DMS79 (cell line): ENCODE results near the gene SRRM5.
"Not testable (repeated sequence)": the region's sequence is repeated elsewhere in the genome, so short reads cannot be mapped to it uniquely, and the experiment has no call there.

Experiments
- DNase-seq: peaks from one replicate; lab custom pipeline; 2025; lab: John Stamatoyannopoulos, UW

The SRRM5 gene, protein sequence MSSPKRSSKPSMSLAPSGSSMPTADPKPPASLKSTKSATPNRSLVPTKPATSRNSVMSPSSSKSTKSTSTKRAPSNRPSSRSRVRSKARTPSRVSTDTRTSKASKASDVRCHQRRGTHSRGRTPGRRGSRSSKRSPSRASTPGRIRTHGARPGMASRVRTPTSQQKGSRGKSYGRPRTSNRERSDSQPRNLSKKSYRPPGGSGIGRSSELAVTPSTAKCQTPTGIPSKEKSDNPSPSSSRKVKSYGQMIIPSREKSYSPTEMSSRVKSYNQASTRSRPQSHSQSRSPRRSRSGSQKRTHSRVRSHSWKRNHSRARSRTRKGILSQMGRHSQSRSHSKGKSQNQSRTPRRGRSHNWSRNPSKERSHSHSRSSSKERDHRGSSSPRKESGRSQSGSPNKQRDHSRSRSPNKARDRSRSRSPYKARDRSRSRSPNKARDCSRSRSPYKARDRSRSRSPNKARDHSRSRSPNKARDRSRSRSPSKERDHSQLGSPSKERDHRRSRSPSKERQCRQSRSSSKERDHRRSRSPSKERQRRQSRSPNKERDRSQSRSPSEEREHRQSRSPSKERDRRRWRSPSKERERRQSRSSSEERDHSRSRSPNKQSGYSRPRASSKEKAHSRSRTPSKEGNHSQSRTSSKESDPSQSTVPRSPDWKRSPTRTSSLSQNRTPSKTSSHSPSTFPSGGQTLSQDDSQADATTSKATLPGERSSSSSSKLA

DNA sequence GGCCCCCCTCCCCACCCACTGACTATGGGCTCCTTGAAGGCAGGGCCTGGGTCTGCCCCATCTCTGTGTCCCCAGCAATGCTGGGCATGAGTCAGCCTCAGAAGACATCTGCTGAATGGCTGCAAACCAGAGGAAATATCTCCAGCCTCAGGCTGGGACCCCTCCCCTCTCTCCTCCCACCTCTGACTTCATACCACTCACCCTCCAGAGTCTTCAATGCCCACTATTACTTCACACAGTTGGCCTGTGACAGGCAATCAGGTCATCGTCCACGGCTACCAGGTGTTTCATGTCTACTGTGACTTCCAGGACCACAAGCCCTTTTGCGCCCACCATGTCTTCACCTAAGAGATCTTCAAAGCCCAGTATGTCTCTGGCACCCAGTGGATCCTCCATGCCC is at the start of gene SRRM5:
SRRM5 (plus strand) TSS at position 301 of the 400 bp plus-strand sequence; CDS start at position 335, 34 bp downstream.
- DNase-seq, result no peak

DNA sequence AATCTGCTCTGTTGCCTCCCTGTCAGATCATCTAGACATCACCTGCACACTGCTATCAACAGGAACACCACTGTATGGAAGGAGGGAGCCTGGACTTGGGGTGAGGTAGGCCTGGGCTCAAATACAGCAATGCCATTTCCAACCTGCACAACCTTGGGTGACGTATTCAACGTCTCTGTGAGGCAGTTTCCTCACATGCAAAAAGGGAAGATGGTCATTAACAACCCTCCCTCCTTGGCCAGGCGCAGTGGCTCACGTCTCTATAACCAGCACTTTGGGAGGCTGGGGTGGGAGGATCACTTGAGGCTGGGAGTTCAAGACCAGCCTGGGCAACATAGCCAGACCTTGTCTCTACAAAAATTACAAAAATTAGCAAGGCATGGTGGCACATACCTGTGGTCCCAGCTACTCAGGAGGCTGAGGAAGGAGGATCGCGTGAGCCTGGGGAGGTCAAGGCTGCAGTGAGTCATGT is 49.6 kb upstream of the SRRM5 start:
- DNase-seq, result no peak

DNA sequence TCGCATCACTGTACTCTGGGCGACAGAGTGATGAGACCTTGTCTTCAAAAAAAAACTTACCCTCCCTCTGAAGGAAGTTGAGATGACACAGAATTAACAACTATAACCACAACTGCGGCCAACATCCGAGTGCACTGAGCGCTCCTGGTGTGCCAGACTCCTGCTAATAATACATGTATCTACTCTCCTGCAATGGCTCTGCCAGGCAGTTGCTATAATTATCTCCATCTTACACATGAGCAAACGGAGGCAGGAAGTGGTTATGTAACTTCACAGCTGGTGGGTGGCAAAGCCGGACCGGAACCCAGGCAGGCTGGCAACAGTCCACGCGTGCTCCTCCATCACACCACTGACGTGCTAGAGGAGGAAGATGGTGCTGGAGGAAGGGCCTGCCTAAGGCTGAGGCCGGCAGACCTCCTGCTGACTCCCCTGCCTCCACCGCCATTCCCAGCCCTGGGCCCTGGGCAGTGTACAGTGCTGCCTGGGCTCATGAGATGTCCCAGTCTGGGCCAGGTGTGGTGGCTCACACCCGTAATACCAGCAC is 49.1 kb upstream of the SRRM5 start:
- DNase-seq, result no peak

DNA sequence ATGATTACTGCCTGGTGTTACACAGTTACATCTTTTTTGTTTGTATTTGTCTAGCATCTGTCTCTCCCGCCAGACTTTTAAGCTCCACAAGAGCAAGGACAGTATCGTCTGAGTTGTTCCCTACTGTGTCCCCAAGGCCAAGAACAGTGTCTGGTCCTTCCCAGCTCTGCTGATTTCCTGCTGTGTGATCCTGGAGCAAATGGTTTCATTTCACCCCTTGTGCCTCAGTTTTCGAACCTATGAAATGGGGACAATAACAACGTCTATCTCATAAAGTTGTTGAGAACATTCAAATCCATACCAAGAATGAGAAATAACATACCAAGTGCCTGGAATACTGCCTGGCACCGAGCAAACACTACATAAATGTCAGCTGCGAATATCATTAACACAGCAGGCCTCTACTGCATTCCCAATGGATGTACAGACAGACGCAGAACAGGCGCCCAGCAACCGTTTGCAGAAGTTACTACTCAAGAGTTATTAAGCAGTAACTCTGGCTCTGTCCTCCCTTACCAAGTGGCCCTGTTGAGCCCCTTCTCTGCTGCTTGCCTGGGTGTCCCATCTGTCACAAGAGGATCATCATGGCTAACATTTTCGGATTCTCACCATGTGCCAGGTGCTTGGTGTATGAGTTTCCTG is 48.0 kb upstream of the SRRM5 start:
- DNase-seq, result no peak

DNA sequence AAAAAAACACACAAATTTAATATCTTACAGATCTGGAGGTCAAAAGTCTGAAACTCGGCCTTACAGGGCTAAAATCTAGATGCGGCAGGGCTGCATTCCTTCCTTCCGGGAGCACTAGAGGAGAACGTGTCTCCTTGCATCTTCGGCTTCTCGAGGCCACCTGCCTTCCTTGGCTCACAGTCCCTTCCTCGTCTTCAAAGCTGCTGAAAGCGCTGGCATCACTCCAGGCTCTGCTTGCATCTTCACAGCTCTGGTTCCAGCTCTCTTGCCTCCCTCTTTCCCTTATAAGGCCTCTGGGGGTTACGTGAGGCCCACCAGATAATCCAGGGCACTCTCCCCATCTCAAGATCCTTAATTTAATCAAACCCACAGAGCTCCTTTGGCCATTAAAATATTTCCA is 47.1 kb upstream of the SRRM5 start:
- DNase-seq, result peak; percentile 51

DNA sequence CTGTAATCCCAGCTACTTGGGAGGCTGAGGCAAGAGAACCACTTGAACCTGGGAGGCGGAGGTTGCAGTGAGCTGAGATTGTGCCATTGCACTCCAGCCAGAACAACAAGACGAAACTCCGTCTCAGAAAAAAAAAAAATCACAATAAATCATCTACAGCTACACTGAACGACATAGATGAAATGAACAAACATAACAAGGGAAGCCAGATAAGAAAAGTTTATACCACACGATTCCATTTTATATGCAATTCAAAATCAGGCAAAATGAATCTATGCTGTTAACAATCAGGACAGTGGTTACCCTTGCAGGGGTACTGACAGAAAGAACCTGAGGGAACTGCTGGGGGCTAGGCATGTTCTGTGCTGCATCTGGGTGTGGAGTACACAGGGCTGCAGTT is 42.2 kb upstream of the SRRM5 start:
- DNase-seq, result no peak

DNA sequence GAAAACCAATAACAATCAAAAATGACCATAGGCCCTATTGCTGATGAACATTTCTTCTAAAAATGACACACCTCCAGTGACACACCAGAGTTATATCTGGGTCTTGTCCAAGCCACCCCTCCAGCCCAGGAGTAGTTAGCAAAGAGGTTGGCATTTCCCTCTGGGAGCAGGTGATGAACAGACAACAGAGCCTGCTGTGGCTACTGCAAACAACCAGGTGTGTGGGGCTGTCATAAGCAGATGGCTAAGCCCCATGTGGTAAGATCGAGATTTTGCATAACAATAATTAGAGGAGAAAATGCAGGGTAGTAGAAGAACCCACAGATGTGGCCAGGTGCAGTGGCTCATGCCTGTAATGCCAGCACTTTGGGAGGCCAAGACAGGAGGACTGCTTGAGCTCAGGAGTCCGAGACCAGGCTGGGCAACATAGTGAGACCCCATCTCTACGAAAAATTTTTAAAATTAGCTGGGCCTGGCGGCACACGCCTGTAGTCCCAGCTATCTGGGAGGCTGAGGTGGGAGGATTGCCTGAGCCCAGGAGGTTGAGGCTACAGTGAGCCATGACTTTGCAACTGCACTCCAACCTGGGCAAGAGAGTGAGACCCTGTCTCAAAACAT is 41.6 kb upstream of the SRRM5 start:
- no peak for DNase-seq

DNA sequence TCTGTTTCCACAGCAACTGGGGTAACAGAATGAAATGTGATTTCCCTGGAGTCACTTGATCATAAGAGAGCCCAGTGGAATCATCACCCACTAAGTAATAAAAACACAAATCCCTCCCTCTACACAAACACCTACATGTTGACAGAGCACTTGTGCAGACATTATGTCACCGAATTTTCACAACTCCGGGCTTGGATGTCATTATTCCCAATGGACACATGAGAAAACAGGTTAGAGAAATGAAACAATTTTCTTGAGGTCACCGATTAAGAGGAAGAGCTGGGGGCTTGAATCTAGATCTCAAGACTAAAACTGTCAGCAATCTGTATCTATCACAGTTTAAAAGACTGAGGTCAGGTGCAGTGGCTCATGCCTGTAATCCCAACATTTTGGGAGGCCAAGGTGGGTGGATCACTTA is 39.7 kb upstream of the SRRM5 start:
- DNase-seq, result no peak

DNA sequence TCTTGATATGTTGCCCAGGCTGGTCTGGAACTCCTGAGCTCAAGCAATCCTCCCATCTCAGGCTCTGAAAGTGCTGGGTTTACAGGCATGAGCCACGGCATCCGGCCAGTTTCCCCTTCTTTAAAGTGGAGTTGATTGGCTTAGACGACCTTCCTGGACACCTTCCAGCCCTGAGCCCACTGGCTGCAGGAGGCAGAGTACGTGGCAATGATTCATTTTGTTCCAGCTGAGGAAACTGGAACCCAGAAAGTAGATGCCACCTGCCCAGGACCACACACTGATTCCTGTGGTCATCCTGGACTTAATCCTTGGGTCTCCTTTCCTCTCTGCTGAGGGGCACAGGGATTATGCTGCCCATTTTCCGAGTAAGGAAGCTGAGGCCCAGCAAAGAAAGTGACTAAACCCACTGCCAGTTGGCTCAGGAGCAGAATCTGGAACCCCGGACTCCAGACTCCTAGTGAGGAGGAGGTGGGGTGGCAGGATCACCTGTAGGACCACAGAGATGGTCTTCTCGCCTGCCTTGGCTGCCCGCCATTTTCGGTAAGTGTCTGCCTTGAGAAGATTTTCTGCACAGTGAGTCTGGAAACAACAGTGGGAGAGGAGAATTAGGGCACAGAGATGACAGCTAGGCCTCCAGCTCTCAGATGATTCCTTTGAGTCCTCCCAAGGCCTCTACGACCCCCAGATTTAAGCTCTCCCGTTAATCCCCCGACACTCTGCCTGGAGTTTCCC is 37.3 kb upstream of the SRRM5 start:
- no peak for DNase-seq

DNA sequence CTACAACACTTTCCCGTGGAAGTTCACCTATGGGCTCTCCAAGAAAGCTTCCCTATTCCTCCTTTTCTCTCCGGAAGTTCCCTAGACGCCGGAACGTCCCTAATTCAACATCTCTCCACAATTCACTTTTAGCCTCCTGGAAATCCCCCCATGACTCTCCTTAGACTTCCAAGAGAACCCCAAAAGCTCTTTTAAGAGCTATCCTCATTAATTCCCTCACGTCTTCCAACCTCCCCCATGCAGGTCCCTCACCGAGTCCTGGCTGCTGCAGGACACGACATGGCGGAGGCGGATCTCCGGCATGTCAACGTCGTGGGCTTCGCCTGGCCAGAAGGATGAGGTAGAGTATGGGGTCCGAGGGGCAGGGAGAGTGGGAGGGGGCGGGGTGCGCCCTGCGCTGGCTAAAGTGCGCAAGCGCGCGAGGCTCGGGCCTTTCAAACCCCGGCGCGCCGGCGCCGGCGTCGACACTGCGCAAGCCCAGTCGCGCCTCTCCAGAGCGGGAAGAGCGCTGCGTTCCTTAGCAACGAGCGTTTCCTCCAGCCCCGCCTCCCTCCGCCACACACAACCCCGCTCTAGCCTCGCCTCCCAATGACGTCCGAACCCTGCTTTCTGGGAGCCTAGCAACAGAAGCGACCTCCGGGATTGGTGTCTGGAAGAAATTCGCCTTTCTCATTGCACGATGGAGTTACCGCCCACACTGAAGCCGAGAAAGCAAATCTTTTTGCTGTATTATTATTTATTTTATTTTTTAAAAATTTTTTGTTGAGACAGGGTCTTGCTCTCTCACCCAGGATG is 36.5 kb upstream of the SRRM5 start, which contains the start of the genes PINLYP and XRCC1:
PINLYP (plus strand) TSS at position 646 of the 795 bp plus-strand sequence. CDS start 1,391 bp downstream, outside the sequence.
XRCC1 (minus strand) TSS at position 372 of the 795 bp plus-strand sequence; CDS start at position 303, 69 bp downstream.
- peak; percentile 98 for DNase-seq

DNA sequence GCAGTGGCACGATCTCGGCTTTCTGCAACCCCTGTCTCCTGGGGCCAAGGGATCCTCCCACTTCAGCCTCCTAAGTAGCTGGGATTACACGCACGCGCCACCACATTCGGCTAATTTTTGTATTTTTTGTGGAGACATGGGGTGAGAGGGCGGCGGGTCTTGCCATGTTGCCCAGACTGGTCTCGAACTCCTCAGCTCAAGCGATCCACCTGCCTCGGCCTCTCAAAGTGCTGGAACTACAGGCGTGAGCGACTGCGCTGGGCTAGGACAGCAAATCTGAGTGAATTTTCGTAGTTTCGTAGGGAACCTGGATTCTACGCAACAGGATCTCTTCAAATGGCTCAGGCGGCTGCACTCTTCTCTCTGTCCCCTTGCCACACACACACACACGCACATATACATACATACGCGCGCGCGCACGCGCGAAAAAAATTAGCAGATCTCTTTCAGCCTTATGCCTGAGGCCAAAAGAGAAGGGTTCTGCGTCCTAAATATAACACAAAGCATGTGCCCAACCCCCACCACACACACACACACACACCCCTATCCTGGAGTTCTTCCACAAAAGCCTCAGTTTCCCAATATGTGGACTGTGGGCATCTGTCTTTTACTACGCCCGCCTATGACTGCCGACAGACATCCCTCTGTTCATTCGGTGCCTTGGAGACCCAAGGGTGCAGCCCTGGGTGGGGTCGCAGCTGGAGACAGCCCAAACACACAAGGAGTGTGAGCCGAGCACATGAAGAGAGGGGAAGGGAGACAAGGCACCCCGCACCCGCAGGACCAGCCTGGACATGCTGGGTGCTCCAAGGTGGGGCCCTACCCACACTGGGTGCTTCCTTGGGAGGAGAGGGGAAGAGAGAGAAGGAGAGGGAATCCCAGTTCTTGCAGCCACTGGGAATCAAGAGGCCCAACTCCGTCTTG is 35.7 kb upstream of the SRRM5 start:
- no peak for DNase-seq

DNA sequence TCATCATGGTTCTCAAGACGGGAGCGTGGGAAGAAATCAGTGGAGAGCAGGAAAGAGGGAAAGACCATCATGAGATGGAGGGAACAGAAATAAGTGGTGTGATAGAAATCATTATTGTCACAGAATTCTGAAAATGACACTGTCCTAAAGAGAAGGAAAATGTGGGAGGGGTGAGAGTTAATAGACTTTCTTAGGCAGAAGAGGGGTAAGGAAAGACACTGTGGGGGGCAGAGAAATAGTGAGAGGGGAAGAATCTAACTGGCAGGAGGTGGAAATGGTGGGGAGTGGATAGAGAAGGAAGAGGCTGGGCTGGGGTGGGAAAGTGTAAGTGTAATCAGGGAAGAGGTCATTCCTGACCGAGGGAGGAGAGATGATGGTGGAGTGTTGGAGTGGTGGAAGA is 33.1 kb upstream of the SRRM5 start:
- no peak for DNase-seq

DNA sequence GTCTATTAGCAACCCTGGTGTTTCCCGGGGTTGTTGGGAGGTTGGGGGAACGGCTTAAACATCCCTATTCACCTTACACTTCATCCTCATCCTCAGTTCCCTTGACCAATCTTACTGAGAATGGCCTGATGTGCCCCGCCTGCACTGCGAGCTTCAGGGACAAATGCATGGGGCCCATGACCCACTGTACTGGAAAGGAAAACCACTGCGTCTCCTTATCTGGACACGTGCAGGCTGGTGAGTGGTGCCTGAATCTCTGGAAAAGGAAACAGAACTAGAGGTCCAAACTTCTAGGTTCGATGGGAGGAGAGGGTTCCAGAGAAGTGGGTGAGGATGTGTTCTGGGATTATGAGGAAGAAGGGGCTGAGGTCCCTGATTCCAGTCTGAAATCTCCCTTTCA is 30.4 kb upstream of the SRRM5 start:
- DNase-seq, result no peak

DNA sequence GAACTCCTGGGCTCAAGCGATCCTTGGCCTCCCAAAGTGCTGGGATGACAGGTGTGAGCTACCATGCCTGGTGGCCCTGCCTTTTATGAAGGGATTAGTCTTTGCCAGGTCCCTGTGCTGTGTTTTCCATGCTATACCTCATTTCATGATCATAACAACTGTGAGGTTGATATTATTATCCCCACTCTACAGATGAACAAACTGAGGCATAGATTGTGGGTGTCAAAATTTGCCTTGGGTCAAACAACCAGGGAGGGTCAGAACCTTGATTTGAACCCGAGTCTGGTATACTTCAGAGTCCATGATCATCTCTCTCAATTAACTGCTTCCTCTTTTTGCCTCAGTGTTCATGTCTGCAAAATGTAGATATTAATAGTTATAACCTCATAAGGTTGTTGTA is 29.4 kb upstream of the SRRM5 start:
- no peak for DNase-seq

DNA sequence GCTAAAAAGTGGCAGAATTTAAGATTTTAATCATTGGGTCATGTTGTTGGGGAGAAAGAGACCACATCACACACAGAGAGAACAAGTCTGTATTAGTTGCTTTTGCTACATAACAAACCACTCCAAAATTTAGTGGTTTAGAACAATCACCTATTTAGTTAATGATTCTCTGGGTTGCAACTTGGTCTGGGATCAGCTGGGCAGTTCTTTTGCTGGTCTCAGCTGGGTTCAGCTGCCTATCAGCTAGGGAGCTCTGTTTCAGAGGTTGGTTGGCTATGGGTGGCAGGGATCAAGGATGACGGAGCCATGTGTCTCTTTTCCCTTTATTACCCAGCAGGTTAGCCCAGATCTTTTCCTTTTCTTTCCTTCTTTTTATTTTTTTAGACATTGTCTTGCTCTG is 27.4 kb upstream of the SRRM5 start:
- no peak for DNase-seq

DNA sequence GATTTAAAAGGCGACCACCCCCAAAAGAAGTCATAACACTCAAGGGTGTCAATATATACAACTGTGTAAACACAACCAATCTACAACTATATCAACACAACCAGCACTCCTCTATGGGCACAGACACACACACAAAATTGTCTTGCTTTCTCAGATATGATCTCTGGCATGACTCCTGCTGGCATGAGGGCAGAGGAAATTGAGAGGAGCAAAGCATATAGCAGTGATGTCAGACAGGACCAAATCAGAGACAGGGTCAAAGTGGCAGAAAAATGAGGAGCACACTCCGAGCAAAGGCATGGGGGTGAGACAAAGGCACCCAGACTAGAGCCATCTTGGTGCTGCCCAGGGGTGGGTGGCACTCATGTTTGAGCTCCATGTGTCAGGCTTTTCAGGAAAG is 25.5 kb upstream of the SRRM5 start:
- no peak for DNase-seq

DNA sequence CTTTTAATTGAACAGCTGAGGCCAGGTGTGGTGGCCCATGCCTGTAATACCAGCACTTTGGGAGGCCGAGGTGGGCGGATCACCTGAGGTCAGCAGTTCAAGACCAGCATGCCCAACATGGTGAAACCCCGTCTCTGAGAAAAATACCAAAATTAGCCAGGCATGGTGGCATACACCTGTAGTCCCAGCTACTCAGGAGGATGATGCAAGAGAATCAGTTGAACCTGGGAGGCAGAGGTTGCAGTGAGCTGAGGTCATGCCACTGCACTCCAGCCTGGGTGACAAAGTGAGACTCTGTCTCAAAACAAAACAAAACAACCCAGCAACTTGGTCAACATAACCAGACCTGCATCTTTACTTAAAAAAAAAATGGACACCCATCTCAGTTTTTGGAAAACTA is 24.9 kb upstream of the SRRM5 start:
- DNase-seq, result not testable (repeated sequence)

DNA sequence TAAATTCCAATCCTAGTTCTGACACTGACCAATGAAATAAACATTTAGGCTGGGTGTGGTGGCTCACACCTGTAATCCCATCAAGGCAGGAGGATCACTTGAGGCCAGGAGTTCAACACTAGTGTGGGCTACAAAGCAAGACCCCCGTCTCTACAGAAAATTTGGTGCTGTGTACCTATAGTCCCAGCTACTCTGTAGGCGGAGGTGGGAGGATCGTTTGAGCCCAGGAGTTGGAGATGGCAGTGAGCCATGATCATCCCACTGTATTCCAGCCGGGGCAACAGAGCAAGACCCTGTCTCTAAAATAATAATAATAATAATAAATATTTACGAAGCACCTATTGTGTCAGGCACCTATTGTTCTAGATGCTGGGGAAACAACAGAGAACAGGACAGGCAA is 22.6 kb upstream of the SRRM5 start:
- no peak for DNase-seq

DNA sequence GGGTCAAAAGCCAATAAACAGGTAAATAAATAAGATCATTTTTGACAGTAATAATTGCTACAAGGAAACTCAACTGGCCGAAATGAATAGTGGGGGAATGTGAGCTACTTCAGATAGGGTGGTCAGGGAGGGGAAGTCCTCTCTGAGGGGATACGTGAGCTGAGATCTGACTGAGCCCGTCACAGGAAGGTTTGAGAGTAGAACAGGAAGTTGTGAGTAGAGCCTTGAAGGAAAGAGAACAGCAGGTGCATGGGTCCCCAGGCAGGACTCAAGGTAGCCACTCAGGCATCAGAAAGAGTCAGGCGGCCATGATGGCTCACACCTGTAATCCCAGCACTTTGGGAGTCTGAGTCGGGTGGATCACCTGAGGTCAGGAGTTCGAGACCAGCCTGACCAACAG is 22.2 kb upstream of the SRRM5 start:
- no peak for DNase-seq
